Left renal cortex interstitium (tissue), 4 donors: ENCODE results near the gene GPR156. TPM values are rescaled to one million over a fixed set of nuclear protein-coding genes. Genes with fewer than 3 reads are reported as not detected.
"Not testable (repeated sequence)": the region's sequence is repeated elsewhere in the genome, so short reads cannot be mapped to it uniquely, and the experiment has no call there.

Source experiments
- DNase-seq, 4 donors: peaks; one replicate each; pipeline ENCODE4 v3.0.0-alpha.2; 2013; ENCODE audit warnings: low read depth in 4 of 4, low spot score in 2 of 4, missing footprints in 1 of 4
- polyA plus RNA-seq, 4 donors: library from polyadenylated mRNA; unstranded; fragments of 120-200 nt; gene quantifications; one replicate each; pipeline ENCODE4 v1.2.1, GENCODE V29; 2013; ENCODE audit not compliant: insufficient read length in 4 of 4

Gene GPR156
- polyA plus RNA-seq, 4 donors = 2.6 to 3.1 (median 2.7) TPM

GRCh38 chr3:120275618-120276017 lies 9.4 kb downstream of the GPR156 start:
- no peak for DNase-seq

GRCh38 chr3:120274739-120275167 lies 10.3 kb downstream of the GPR156 start:
- no peak for DNase-seq

GRCh38 chr3:120272286-120272685 lies 12.7 kb downstream of the GPR156 start:
- DNase-seq = no peak

- DNase-seq = no peak
Measured at GRCh38 chr3:120265989-120266388, 19.0 kb downstream of the GPR156 start.

- no peak for DNase-seq
Measured at GRCh38 chr3:120264963-120265362, 20.1 kb downstream of the GPR156 start.

- no peak for DNase-seq
Measured at GRCh38 chr3:120263792-120264191, 21.2 kb downstream of the GPR156 start.

GRCh38 chr3:120258009-120258408 lies 27.0 kb downstream of the GPR156 start:
- no peak for DNase-seq

GRCh38 chr3:120245386-120245785 lies 39.6 kb downstream of the GPR156 start:
- no peak for DNase-seq

GRCh38 chr3:120244834-120245225 lies 40.2 kb downstream of the GPR156 start:
- peak in 3 of 4 donors; percentile 7 to 17 (median 11) for DNase-seq

GRCh38 chr3:120239644-120240043 lies 45.4 kb downstream of the GPR156 start:
- no peak for DNase-seq

GRCh38 chr3:120227710-120228347 lies 57.2 kb downstream of the GPR156 start:
- no peak for DNase-seq

GRCh38 chr3:120224237-120224636 lies 60.8 kb downstream of the GPR156 start:
- DNase-seq = no peak

GRCh38 chr3:120218981-120219380 lies 66.0 kb downstream of the GPR156 start:
- DNase-seq = no peak

- not testable (repeated sequence) for DNase-seq
Measured at GRCh38 chr3:120216633-120217032, 68.4 kb downstream of the GPR156 start.

- DNase-seq = no peak
Measured at GRCh38 chr3:120214176-120214575, 70.8 kb downstream of the GPR156 start.

GRCh38 chr3:120212505-120212904 lies 72.5 kb downstream of the GPR156 start:
- no peak for DNase-seq

GRCh38 chr3:120209425-120209824 lies 75.6 kb downstream of the GPR156 start:
- no peak for DNase-seq

GRCh38 chr3:120204338-120204737 lies 80.7 kb downstream of the GPR156 start:
- no peak for DNase-seq

GRCh38 chr3:120203621-120204020 lies 81.4 kb downstream of the GPR156 start:
- no peak for DNase-seq

GRCh38 chr3:120203016-120203415 lies 82.0 kb downstream of the GPR156 start:
- DNase-seq = peak in 1 of 4 donors; percentile 24

- no peak for DNase-seq
Measured at GRCh38 chr3:120202363-120202762, 82.7 kb downstream of the GPR156 start.

- DNase-seq = no peak
Measured at GRCh38 chr3:120200493-120201235, 84.4 kb downstream of the GPR156 start.
